ENCODE measurements around the gene ACVRL1. TPM values are rescaled to one million over a fixed set of nuclear protein-coding genes. Genes with fewer than 3 reads are reported as not detected.

The ACVRL1 gene
- polyA plus RNA-seq, 1 donor (not counting 4 experiments of a cell fraction or from before 2014, with no cell fraction given) = not detected

DNA sequence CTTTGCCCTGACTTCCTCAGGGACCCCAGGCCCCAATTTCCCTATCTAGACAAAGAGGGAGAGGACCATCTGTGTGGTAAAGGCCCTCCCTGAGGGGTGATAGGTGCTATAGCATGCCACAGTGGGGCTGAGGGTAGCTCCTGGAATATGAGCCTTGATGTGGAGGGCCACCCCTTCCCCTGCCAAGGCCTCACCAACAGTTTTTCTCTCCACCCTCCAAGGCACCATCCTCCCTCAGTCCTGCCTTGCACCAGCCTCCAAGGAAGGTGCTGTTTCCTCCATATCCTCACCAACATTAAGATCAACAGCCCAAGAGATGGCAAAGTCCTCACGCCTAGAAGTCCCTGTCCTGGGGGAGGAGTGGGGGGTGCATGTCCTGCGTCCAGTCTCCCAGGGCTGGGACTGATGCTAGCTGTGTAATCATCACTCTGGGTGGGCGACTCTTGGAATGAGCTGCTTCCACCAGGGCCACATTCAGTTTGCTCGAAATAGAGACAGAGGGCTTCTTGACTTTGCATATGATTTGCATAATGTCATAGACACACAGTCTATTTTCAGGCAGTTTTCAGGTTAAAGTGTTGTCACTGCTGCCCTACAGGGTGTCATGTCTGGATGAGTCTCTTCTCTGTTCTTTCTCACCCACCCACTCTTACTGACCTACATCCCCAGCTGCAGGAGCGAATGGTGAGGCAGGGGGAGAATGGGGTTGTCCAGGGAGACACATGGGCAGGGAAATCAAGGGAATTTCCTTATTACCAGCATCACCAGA, 17.4 kb downstream of the ACVRL1 start:
- no peak overlapping the region for H3K9ac ChIP-seq (ENCODE audit: control insufficient read depth, extremely low read depth, insufficient read depth, low read length)
- no peaks in the 10 kb centered on the region for H3K36me3 ChIP-seq (ENCODE audit: control insufficient read depth in 2 of 2, extremely low read depth in 1 of 2, insufficient read depth in 2 of 2, low read length in 2 of 2)
- no peaks in the 10 kb centered on the region for H3K9me3 ChIP-seq (ENCODE audit: control insufficient read depth, low read depth, low read length)
- dilution Hi-C loops (cut with MboI; ENCODE audit: extremely low pct_ligation_motif_present, low sequenced_read_pairs) = no loop called here
- H3K79me2 ChIP-seq (ENCODE audit: control insufficient read depth, insufficient read depth, low read length) = no peaks in the 10 kb centered on the region
- H3K27me3 ChIP-seq (ENCODE audit: control insufficient read depth, extremely low read depth, insufficient read depth, low read length) = peaks cover 15% of the 10 kb centered on the region
- H3K4me1 ChIP-seq (ENCODE audit: control insufficient read depth, extremely low read depth, insufficient read depth, low read length) = peaks cover 3% of the 10 kb centered on the region
- FAIRE-seq = no peak
- no peak for TF ChIP-seq EZH2 (IDR thresholded peaks at IDR 0.05; ENCODE audit: low read length)
- TF ChIP-seq, protein P1, sequence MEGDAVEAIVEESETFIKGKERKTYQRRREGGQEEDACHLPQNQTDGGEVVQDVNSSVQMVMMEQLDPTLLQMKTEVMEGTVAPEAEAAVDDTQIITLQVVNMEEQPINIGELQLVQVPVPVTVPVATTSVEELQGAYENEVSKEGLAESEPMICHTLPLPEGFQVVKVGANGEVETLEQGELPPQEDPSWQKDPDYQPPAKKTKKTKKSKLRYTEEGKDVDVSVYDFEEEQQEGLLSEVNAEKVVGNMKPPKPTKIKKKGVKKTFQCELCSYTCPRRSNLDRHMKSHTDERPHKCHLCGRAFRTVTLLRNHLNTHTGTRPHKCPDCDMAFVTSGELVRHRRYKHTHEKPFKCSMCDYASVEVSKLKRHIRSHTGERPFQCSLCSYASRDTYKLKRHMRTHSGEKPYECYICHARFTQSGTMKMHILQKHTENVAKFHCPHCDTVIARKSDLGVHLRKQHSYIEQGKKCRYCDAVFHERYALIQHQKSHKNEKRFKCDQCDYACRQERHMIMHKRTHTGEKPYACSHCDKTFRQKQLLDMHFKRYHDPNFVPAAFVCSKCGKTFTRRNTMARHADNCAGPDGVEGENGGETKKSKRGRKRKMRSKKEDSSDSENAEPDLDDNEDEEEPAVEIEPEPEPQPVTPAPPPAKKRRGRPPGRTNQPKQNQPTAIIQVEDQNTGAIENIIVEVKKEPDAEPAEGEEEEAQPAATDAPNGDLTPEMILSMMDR (optimal IDR thresholded peaks at IDR 0.05 in 1 of 3, IDR thresholded peaks at IDR 0.05 in 1 of 3, conservative IDR thresholded peaks at IDR 0.05 in 1 of 3; ENCODE audit: extremely low read depth in 1 of 3, insufficient read depth in 2 of 3, low read length in 3 of 3) = no peak
- no peak overlapping the region for H3K4me2 ChIP-seq (ENCODE audit: control insufficient read depth, extremely low read depth, insufficient read depth, low read depth, low read length)
- no peak overlapping the region for H3K27ac ChIP-seq (ENCODE audit: control insufficient read depth, insufficient read depth, low read length)
- no peak for DNase-seq (ENCODE audit: low read depth, low spot score)
- H4K20me1 ChIP-seq (ENCODE audit: control insufficient read depth, extremely low read depth, insufficient read depth, low read length) = no peaks in the 10 kb centered on the region
- no peak overlapping the region for H2AFZ ChIP-seq (ENCODE audit: control insufficient read depth, low read length)
- H3K9me1 ChIP-seq (ENCODE audit: control insufficient read depth, extremely low read depth, insufficient read depth, low read length) = no peaks in the 10 kb centered on the region
- no peak overlapping the region for H3K4me3 ChIP-seq (ENCODE audit: control insufficient read depth in 2 of 3, extremely low read depth in 1 of 3, insufficient read depth in 2 of 3, low read depth in 1 of 3, low read length in 3 of 3)

DNA sequence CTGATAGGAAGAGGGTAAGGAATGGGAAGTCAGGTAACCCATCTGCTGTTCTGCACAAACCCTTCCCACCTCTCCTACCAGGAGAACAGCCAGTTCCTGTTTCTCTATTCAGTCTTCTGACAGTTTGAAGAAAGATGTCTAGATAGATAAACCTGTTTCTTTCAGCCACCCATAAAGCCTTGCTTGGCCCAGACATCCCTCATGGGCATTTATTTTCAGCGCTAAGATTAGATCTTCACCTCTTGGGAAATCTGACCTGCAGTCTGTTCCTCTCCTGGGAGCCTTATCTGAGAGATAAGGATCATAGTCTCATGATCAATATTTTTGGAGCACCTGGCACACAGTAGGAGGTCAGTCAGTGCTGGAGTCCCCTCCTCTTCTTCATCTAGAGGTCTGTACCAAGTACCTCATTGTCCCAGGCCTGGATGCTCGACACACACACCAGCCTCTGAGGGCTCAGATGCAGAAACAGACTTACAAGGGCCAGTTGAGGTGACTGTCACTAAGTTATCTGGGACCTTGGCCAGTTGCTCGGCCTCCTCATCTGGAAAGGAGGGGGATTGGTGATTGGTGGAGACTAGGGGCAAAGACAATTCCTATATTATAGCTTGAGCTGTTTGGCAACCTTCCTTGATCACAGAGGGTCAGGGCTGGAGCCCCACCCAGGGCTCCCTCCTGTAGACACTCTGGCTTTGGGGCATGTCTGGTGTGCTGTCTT, 18.2 kb downstream of the ACVRL1 start:
- dilution Hi-C loops (cut with MboI; ENCODE audit: extremely low pct_ligation_motif_present, low sequenced_read_pairs) = no loop called here
- Histone ChIP-seq H3K27ac (ENCODE audit: control insufficient read depth, insufficient read depth, low read length) (no peak overlapping the region), H4K20me1 (ENCODE audit: control insufficient read depth, extremely low read depth, insufficient read depth, low read length) (no peaks in the 10 kb centered on the region), H3K36me3 (ENCODE audit: control insufficient read depth in 2 of 2, extremely low read depth in 1 of 2, insufficient read depth in 2 of 2, low read length in 2 of 2) (no peaks in the 10 kb centered on the region), H3K9ac (ENCODE audit: control insufficient read depth, extremely low read depth, insufficient read depth, low read length) (no peak overlapping the region), H3K9me1 (ENCODE audit: control insufficient read depth, extremely low read depth, insufficient read depth, low read length) (no peaks in the 10 kb centered on the region), H3K27me3 (ENCODE audit: control insufficient read depth, extremely low read depth, insufficient read depth, low read length) (peaks cover 15% of the 10 kb centered on the region), H2AFZ (ENCODE audit: control insufficient read depth, low read length) (no peak overlapping the region), H3K79me2 (ENCODE audit: control insufficient read depth, insufficient read depth, low read length) (no peaks in the 10 kb centered on the region), H3K4me3 (ENCODE audit: control insufficient read depth in 2 of 3, extremely low read depth in 1 of 3, insufficient read depth in 2 of 3, low read depth in 1 of 3, low read length in 3 of 3) (no peak overlapping the region), H3K4me1 (ENCODE audit: control insufficient read depth, extremely low read depth, insufficient read depth, low read length) (peaks cover 3% of the 10 kb centered on the region), H3K4me2 (ENCODE audit: control insufficient read depth, extremely low read depth, insufficient read depth, low read depth, low read length) (no peak overlapping the region), H3K9me3 (ENCODE audit: control insufficient read depth, low read depth, low read length) (no peaks in the 10 kb centered on the region)
- DNase-seq (ENCODE audit: low read depth, low spot score) (no peak), FAIRE-seq (no peak)
- TF ChIP-seq, protein P1 (optimal IDR thresholded peaks at IDR 0.05 in 1 of 3, IDR thresholded peaks at IDR 0.05 in 1 of 3, conservative IDR thresholded peaks at IDR 0.05 in 1 of 3; ENCODE audit: extremely low read depth in 1 of 3, insufficient read depth in 2 of 3, low read length in 3 of 3) = no peak
- no peak for TF ChIP-seq EZH2 (IDR thresholded peaks at IDR 0.05; ENCODE audit: low read length)

Data from keratinocyte (primary cell).